Stimulated activated CD4-positive, alpha-beta T cell treated with anti-CD3 and anti-CD28 coated beads, TNF-alpha, amount 100 ng/mL, for 24 hours (primary cell): Measurements from ENCODE around the gene CEMIP2.
"Not testable (repeated sequence)": the region's sequence is repeated elsewhere in the genome, so short reads cannot be mapped to it uniquely, and the experiment has no call there.

Source experiments
- DNase-seq, 3 experiments: peaks; one replicate each; pipeline ENCODE4 v3.0.0-alpha.2; 2020; ENCODE audit warnings: low read depth in 3 of 3

The CEMIP2 gene

GRCh38 chr9:71716138-71716909, 52.0 kb downstream of the CEMIP2 start:
- DNase-seq = no peak

GRCh38 chr9:71710856-71711255, 57.5 kb downstream of the CEMIP2 start:
- no peak for DNase-seq

GRCh38 chr9:71710201-71710600, 58.1 kb downstream of the CEMIP2 start:
- DNase-seq = no peak

GRCh38 chr9:71709384-71709783, 58.9 kb downstream of the CEMIP2 start:
- DNase-seq = no peak

GRCh38 chr9:71706176-71706575, 62.1 kb downstream of the CEMIP2 start:
- DNase-seq = no peak

- DNase-seq = no peak
These were observed 63.5 kb downstream of the CEMIP2 start for GRCh38 chr9:71704796-71705195.

GRCh38 chr9:71703172-71703872, 65.0 kb downstream of the CEMIP2 start:
- DNase-seq = no peak

GRCh38 chr9:71697882-71698281, 70.4 kb downstream of the CEMIP2 start:
- no peak for DNase-seq

GRCh38 chr9:71694332-71694731, 74.0 kb downstream of the CEMIP2 start:
- no peak for DNase-seq

- DNase-seq = no peak
These were observed 74.7 kb downstream of the CEMIP2 start for GRCh38 chr9:71693607-71694006.

- no peak for DNase-seq
These were observed 76.0 kb downstream of the CEMIP2 start for GRCh38 chr9:71692337-71692736.

GRCh38 chr9:71691576-71691975, 76.7 kb downstream of the CEMIP2 start:
- not testable (repeated sequence) for DNase-seq

- no peak for DNase-seq
These were observed 77.5 kb downstream of the CEMIP2 start for GRCh38 chr9:71690689-71691435.

GRCh38 chr9:71690063-71690688, 78.1 kb downstream of the CEMIP2 start:
- DNase-seq = no peak

- DNase-seq = no peak
These were observed 80.6 kb downstream of the CEMIP2 start for GRCh38 chr9:71687676-71688075.

GRCh38 chr9:71685988-71686387, 82.3 kb downstream of the CEMIP2 start:
- no peak for DNase-seq

GRCh38 chr9:71685394-71685793, 82.9 kb downstream of the CEMIP2 start:
- DNase-seq = no peak

GRCh38 chr9:71684566-71684965, 83.7 kb downstream of the CEMIP2 start:
- DNase-seq = no peak

- no peak for DNase-seq
These were observed 84.6 kb downstream of the CEMIP2 start for GRCh38 chr9:71683598-71684235.

GRCh38 chr9:71681708-71682272, 86.5 kb downstream of the CEMIP2 start:
- DNase-seq = no peak

- no peak for DNase-seq
These were observed 87.1 kb downstream of the CEMIP2 start for GRCh38 chr9:71681104-71681707.
